Urinary bladder (tissue), 4 donors: ENCODE measurements around the gene DMC1. TPM values are rescaled to one million over a fixed set of nuclear protein-coding genes. Genes with fewer than 3 reads are reported as not detected.
"Not testable (repeated sequence)": the region's sequence is repeated elsewhere in the genome, so short reads cannot be mapped to it uniquely, and the experiment has no call there.

Experiments
- DNase-seq: peaks from one replicate; pipeline ENCODE4 v3.0.0-alpha.2; 2015; ENCODE audit errors: extremely low spot score
- H3K27ac ChIP-seq: one replicate; pipeline ENCODE4 v1.5.1; 2013; ENCODE audit warnings: low read depth, mild to moderate bottlenecking, moderate library complexity
- H3K36me3 ChIP-seq: one replicate; pipeline ENCODE4 v1.6.1; 2013; ENCODE audit warnings: mild to moderate bottlenecking, moderate library complexity; ENCODE audit not compliant: insufficient read depth
- H3K4me1 ChIP-seq: one replicate; pipeline ENCODE4 v1.6.1; 2013; ENCODE audit warnings: mild to moderate bottlenecking, moderate library complexity; ENCODE audit not compliant: insufficient read depth
- H3K4me3 ChIP-seq: one replicate; pipeline ENCODE4 v1.5.1; 2013; ENCODE audit warnings: low read depth, low read length
- WGBS: extraction: QIAGEN DNeasy Blood & Tissue Kit; methylation state at CpG from one replicate; pipeline ENCODE4 v1.1.7; 2013; 5-methylcytosine and 5-hydroxymethylcytosine counted together
- polyA plus RNA-seq: library from polyadenylated mRNA; stranded (reverse); fragments of 200-250 nt; gene quantifications from one replicate; pipeline ENCODE4 v1.2.3, GENCODE V29; 2013
- total RNA-seq: library from RNA; depleted of rRNA; stranded (reverse); fragments of >200 nt; gene quantifications from one replicate; pipeline ENCODE4 v1.2.3, GENCODE V29; 2014
- donor health status: healthy with polysubstance abuse.
- donor health status: healthy.

The DMC1 gene
- total and polyA plus RNA-seq, 2 donors, result 1.8 to 6.9 TPM

GRCh38 chr22:38484244-38484643 lies 85.7 kb downstream of the DMC1 start:
- Histone ChIP-seq H3K4me3 (no peak overlapping the region), H3K27ac (no peak overlapping the region), H3K4me1 (no peaks in the 10 kb centered on the region), H3K36me3 (peaks cover 9% of the 10 kb centered on the region)
- no peak for DNase-seq
- WGBS, result 58% methylated on average over 1 of the region's 1 CpG

- Histone ChIP-seq H3K4me1 (no peaks in the 10 kb centered on the region), H3K27ac (no peak overlapping the region), H3K36me3 (peaks cover 7% of the 10 kb centered on the region), H3K4me3 (no peak overlapping the region)
- 94% methylated on average over 6 of the region's 6 CpGs for WGBS
- no peak for DNase-seq
Observed at GRCh38 chr22:38482662-38483308, 87.2 kb downstream of the DMC1 start.

- H3K36me3 ChIP-seq, result peaks cover 7% of the 10 kb centered on the region
- no peak overlapping the region for H3K27ac ChIP-seq
- no peaks in the 10 kb centered on the region for H3K4me1 ChIP-seq
- DNase-seq, result no peak
- no peak overlapping the region for H3K4me3 ChIP-seq
- WGBS, result 81% methylated on average over 8 of the region's 8 CpGs
Observed at GRCh38 chr22:38481871-38482332, 88.1 kb downstream of the DMC1 start.

GRCh38 chr22:38481162-38481870 lies 88.7 kb downstream of the DMC1 start:
- DNase-seq, result no peak
- H3K4me3 ChIP-seq, result no peak overlapping the region
- WGBS, result 92% methylated on average over 3 of the region's 3 CpGs
- peaks cover 7% of the 10 kb centered on the region for H3K36me3 ChIP-seq
- H3K27ac ChIP-seq, result no peak overlapping the region
- no peaks in the 10 kb centered on the region for H3K4me1 ChIP-seq

GRCh38 chr22:38479096-38479837 lies 90.7 kb downstream of the DMC1 start:
- H3K27ac ChIP-seq, result no peak overlapping the region
- H3K4me1 ChIP-seq, result no peaks in the 10 kb centered on the region
- no peak overlapping the region for H3K4me3 ChIP-seq
- peaks cover 2% of the 10 kb centered on the region for H3K36me3 ChIP-seq
- DNase-seq, result no peak
- 66% methylated on average over 7 of the region's 7 CpGs for WGBS

GRCh38 chr22:38477585-38477984 lies 92.4 kb downstream of the DMC1 start:
- Histone ChIP-seq H3K4me1 (no peaks in the 10 kb centered on the region), H3K27ac (no peak overlapping the region), H3K36me3 (no peaks in the 10 kb centered on the region), H3K4me3 (no peak overlapping the region)
- WGBS, result 86% methylated on average over 1 of the region's 1 CpG
- DNase-seq, result no peak

GRCh38 chr22:38474003-38474607 lies 95.9 kb downstream of the DMC1 start:
- H3K27ac ChIP-seq, result no peak overlapping the region
- 65% methylated on average over 10 of the region's 10 CpGs for WGBS
- no peaks in the 10 kb centered on the region for H3K36me3 ChIP-seq
- H3K4me1 ChIP-seq, result no peaks in the 10 kb centered on the region
- no peak for DNase-seq
- no peak overlapping the region for H3K4me3 ChIP-seq

- H3K4me1 ChIP-seq, result no peaks in the 10 kb centered on the region
- no peaks in the 10 kb centered on the region for H3K36me3 ChIP-seq
- DNase-seq, result no peak
- no peak overlapping the region for H3K4me3 ChIP-seq
- no peak overlapping the region for H3K27ac ChIP-seq
- WGBS, result 85% methylated on average over 11 of the region's 11 CpGs
Observed at GRCh38 chr22:38471237-38471636, 98.7 kb downstream of the DMC1 start.

- not testable (repeated sequence) for H3K27ac ChIP-seq, H3K4me3 ChIP-seq, H3K4me1 ChIP-seq, DNase-seq, H3K36me3 ChIP-seq
- WGBS, result 94% methylated on average over 10 of the region's 10 CpGs
Observed at GRCh38 chr22:38470179-38470578, 99.8 kb downstream of the DMC1 start.

- no peak for DNase-seq
- Histone ChIP-seq H3K36me3 (no peaks in the 10 kb centered on the region), H3K27ac (no peak overlapping the region), H3K4me3 (no peak overlapping the region), H3K4me1 (no peaks in the 10 kb centered on the region)
- 82% methylated on average over 6 of the region's 6 CpGs for WGBS
Observed at GRCh38 chr22:38469306-38469781, 100.6 kb downstream of the DMC1 start.

Other genes with a start within 250 kb of the DMC1 start
- gene KCNJ4, start 115.0 kb downstream of the DMC1 start, total RNA-seq, result not detected
- not detected for gene KCNJ4, start 115.0 kb downstream of the DMC1 start, polyA plus RNA-seq
- gene KDELR3, start 102.1 kb downstream of the DMC1 start, total RNA-seq, result 75.7 TPM
- gene KDELR3, start 102.1 kb downstream of the DMC1 start, polyA plus RNA-seq, result 4.7 TPM
- 653 TPM for gene DDX17, start 63.9 kb downstream of the DMC1 start, total RNA-seq
- gene DDX17, start 63.9 kb downstream of the DMC1 start, polyA plus RNA-seq, result 221 TPM
- 4.9 TPM for gene FAM227A, start 86.2 kb upstream of the DMC1 start, total RNA-seq
- gene FAM227A, start 86.2 kb upstream of the DMC1 start, polyA plus RNA-seq, result 0.48 TPM
- gene CBY1, start 86.5 kb upstream of the DMC1 start, total RNA-seq, result 17.0 TPM
- 63.5 TPM for gene CBY1, start 86.5 kb upstream of the DMC1 start, polyA plus RNA-seq
- gene TOMM22, start 111.8 kb upstream of the DMC1 start, total RNA-seq, result 34.4 TPM
- 35.8 TPM for gene TOMM22, start 111.8 kb upstream of the DMC1 start, polyA plus RNA-seq
- 40.2 TPM for gene JOSD1, start 130.8 kb upstream of the DMC1 start, total RNA-seq
- gene JOSD1, start 130.8 kb upstream of the DMC1 start, polyA plus RNA-seq, result 43.9 TPM
- 30.8 TPM for gene GTPBP1, start 135.8 kb upstream of the DMC1 start, total RNA-seq
- gene GTPBP1, start 135.8 kb upstream of the DMC1 start, polyA plus RNA-seq, result 27.8 TPM
- 59.7 TPM for gene SUN2, start 185.8 kb upstream of the DMC1 start, total RNA-seq
- 271 TPM for gene SUN2, start 185.8 kb upstream of the DMC1 start, polyA plus RNA-seq
- 12.4 TPM for gene DNAL4, start 224.0 kb upstream of the DMC1 start, total RNA-seq
- 21.5 TPM for gene DNAL4, start 224.0 kb upstream of the DMC1 start, polyA plus RNA-seq